ENCODE measurements around the gene UVSSA.
A peak's percentile ranks its signal among the peaks of the same experiment; 100 is the strongest.
"Not testable (repeated sequence)": the region's sequence is repeated elsewhere in the genome, so short reads cannot be mapped to it uniquely, and the experiment has no call there.

The UVSSA gene

GRCh38 chr4:1379351-1379781 is 32.4 kb downstream of the UVSSA start:
- no peak for DNase-seq

DNA sequence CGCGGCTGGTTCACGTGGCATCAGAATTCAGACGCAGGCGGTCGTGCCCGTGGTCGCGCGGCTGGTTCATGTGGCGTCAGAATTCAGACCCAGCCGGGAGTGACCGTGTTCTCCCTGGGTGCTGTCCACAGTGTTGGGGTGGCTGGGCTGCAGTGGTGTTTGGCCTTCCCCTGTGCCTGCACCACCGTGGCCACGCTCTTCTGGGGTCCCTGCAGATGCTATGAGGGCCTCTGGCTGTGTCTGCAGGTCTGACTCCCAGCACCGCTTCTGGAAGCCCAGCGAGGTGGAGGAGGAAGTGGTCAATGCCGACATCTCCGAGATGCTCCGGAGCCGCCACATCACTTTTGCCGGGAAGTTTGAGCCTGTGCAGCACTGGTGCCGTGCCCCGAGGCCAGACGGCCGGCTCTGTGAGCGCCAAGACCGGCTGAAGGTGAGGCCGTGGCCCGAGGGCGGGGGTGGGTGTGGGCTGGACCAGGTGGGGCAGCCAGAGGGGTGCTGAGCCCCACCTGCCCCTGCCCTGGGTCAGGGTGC is 32.9 kb downstream of the UVSSA start:
- DNase-seq = no peak

- no peak for DNase-seq
These were observed 33.6 kb downstream of the UVSSA start for GRCh38 chr4:1380368-1381151.

GRCh38 chr4:1381181-1381621 is 34.2 kb downstream of the UVSSA start:
- no peak for DNase-seq

GRCh38 chr4:1381944-1382541 is 35.0 kb downstream of the UVSSA start:
- DNase-seq = no peak

DNA sequence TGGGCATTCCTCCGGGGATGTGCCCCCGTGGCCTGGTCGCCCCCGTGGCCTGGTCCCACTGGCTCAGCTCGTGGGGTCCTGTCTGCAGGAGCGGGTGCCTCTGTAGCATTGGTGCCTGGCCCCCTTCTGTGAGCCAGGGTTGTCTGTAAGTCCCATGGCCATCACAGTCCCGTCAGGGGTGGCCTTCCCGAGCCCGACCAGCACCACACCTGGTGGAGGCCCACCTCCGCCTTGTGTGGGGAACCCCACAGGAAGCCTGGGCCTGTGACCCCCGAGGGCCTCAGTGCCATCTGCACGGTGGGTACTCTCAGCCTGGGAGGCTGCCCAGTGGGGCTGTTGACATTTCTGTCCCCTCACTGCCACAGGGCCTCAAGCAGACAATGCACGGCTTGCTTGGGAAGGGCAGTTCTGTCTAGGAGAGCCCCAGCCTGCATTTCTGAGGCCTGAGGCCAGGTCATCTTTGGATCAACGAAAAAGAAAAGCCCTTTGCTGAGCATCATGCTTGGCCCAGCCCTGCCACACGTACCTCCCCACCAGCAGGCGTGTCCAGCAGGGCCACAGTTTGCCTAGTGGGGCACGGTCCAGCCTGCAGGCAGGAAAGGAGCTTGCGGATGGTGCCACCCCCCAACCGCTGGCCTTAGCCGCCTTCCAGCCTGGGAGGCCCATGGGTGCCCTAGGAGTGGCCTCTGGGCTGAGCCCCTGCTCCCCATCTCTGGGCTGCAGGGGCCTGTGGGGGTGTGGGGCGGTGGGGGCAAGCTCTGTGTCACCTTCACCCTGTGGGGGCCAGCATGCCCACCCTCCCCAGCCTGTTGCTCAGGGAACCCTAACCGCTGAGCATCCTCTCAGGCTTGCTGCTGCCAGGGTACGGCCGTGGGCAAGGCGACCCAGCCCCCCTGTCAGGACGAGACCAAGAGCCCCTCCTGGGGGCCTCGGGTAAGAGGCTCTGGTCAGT is 36.0 kb downstream of the UVSSA start:
- no peak for DNase-seq

GRCh38 chr4:1383728-1384591 is 37.0 kb downstream of the UVSSA start:
- DNase-seq = no peak

GRCh38 chr4:1384675-1385372 is 37.8 kb downstream of the UVSSA start:
- no peak for DNase-seq

GRCh38 chr4:1385373-1386340 is 38.6 kb downstream of the UVSSA start:
- DNase-seq = no peak

GRCh38 chr4:1393363-1393762 is 46.4 kb downstream of the UVSSA start:
- not testable (repeated sequence) for DNase-seq

- DNase-seq = no peak
These were observed 46.9 kb downstream of the UVSSA start for GRCh38 chr4:1393866-1394265.

DNA sequence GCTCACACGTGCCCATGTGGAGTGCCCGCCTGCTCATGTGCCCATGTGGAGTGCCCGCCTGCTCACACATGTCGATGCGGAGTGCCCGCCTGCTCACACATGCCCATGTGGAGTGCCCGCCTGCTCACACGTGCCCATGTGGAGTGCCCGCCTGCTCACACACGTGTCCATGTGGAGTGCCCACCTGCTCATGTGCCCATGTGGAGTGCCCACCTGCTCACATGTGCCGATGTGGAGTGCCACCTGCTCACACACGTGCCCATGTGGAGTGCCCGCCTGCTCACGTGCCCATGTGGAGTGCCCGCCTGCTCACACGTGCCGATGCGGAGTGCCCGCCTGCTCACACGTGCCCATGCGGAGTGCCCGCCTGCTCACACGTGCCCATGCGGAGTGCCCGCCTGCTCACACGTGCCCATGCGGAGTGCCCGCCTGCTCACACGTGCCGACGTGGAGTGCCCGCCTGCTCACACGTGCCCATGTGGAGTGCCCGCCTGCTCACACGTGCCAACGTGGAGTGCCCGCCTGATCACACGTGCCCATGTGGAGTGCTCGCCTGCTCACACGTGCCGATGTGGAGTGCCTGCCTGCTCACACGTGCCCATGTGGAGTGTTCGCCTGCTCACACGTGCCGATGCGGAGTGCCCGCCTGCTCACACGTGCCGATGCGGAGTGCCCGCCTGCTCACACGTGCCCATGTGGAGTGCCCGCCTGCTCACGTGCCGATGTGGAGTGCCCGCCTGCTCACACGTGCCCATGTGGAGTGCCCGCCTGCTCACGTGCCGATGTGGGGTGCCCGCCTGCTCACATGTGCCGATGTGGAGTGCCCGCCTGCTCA is 47.8 kb downstream of the UVSSA start:
- not testable (repeated sequence) for DNase-seq

GRCh38 chr4:1395389-1395820 is 48.4 kb downstream of the UVSSA start:
- not testable (repeated sequence) for DNase-seq

- no peak for DNase-seq
These were observed 49.2 kb downstream of the UVSSA start for GRCh38 chr4:1395941-1396805.

DNA sequence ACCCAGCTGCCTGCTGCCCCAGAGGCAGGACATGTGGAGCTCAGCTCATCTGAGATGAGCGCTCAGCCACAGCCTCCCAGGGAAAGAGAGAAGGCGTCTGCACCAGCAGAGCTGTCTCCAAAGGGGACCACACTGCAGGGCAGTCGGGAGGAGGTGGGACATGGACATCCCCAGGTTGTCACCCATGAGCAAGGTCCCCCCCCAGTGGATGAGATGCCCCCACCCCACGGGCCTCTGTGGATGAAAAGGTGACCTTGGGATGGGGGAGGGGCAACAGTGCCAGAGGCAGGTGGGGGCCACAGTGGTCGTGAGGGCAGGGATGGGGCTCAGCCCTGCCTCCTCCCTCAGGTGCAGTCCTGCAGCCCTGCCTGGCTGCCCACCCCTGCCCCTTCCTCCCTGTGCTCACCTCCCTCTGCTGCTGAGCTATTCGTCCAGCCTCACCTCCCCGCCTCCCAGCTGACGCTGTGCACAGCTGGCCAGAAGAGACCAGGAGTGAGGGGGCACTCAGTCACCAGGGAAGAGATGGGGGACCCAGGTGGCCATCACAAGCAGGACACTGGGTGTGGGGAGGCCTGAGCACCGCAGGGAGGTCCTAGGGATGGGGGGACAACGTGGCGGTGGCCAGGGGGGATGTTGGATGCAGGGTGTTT is 49.9 kb downstream of the UVSSA start:
- peak; percentile 21 for DNase-seq

DNA sequence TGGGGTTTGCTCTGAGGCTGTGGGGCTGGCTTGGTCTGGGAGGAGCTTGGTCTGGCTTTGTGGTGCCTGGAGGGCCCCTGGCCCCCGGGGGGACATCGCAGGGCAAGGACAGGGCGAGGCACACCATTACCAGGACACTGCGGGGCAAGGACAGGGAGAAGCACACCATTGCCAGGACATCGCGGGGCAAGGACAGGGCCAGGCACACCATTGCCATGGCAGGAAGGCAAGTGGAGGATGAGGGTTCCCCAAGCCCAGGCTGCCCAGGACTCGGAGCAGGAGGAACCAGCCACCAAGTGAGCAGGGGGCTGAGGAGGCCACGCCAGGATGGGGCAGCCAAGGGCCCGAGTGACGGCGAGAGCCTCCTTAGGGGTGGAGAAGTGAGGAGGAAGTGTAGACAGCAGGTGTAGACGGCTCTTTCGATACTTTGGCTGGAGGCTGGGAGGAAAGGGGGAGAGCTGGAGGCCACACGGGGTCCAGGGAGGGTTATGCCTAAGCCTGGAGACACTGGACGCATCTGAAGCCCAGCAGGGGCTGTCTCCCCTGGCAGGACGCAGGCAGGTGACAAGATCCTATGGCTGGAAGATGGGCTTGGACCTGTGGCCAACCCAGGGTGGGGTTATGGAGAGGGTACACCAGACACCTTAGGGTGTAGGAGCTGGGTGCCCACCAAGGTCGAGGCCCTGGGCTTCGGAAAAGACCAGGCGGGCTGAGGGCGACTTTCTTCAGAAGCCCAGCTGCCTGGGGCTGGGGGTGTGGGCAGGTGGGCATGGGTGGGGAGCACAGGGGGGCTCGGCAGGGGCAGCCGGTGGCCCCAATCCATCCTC is 51.9 kb downstream of the UVSSA start:
- no peak for DNase-seq

Data from 8988T (cell line).